GM23338 (cell line): ENCODE results near the gene SYPL1. TPM values are rescaled to one million over a fixed set of nuclear protein-coding genes. Genes with fewer than 3 reads are reported as not detected.

Experiments used
- ATAC-seq: fragments of 200-7000 bp; cut with Tn5 transposase; 3 replicates; pipeline ENCODE4 v1.9.1; 2020
- DNase-seq: peaks from one replicate; pipeline ENCODE4 v3.0.0-alpha.2; 2015; ENCODE audit warnings: low spot score
- H2AFZ ChIP-seq: fragments of 200-600 bp; sonication (generic); 2 replicates; pipeline ENCODE4 v1.8.0; 2016; ENCODE audit warnings: antibody characterized with exemption, mild to moderate bottlenecking, moderate library complexity
- H3F3A ChIP-seq: fragments of 200-600 bp; sonication (generic); replicated peaks from 2 replicates; pipeline ENCODE4 v1.8.0; 2017; ENCODE audit warnings: antibody characterized with exemption, mixed run types, low read depth
- H3K27ac ChIP-seq: fragments of 200-600 bp; sonication (generic); 2 replicates; pipeline ENCODE4 v1.6.1; 2016; ENCODE audit warnings: low read depth
- H3K27me3 ChIP-seq: fragments of 200-600 bp; sonication (generic); 2 replicates; pipeline ENCODE4 v1.8.0; 2016; ENCODE audit warnings: mild to moderate bottlenecking, mixed run types, moderate library complexity; ENCODE audit not compliant: insufficient read depth
- H3K36me3 ChIP-seq: fragments of 200-600 bp; sonication (generic); 2 replicates; pipeline ENCODE4 v1.8.0; 2016; ENCODE audit warnings: mild to moderate bottlenecking; ENCODE audit not compliant: insufficient read depth
- H3K4me1 ChIP-seq: fragments of 200-600 bp; sonication (generic); 2 replicates; pipeline ENCODE4 v1.8.0; 2016; ENCODE audit warnings: mild to moderate bottlenecking, moderate library complexity; ENCODE audit not compliant: insufficient read depth
- H3K4me2 ChIP-seq: fragments of 200-600 bp; sonication (generic); 2 replicates; pipeline ENCODE4 v1.7.1; 2017; ENCODE audit warnings: mixed run types
- H3K4me3 ChIP-seq: fragments of 200-600 bp; sonication (generic); 2 replicates; pipeline ENCODE4 v1.6.1; 2016; ENCODE audit warnings: mixed run types
- H3K79me2 ChIP-seq: fragments of 200-600 bp; sonication (generic); replicated peaks from 2 replicates; pipeline ENCODE4 v1.8.0; 2017; ENCODE audit warnings: mild to moderate bottlenecking; ENCODE audit not compliant: insufficient read depth
- H3K9me2 ChIP-seq: fragments of 200-600 bp; sonication (generic); 2 replicates; pipeline ENCODE4 v1.8.0; 2017; ENCODE audit not compliant: insufficient read depth
- H4K20me1 ChIP-seq: fragments of 200-600 bp; sonication (generic); replicated peaks from 2 replicates; pipeline ENCODE4 v1.8.0; 2017; ENCODE audit warnings: mild to moderate bottlenecking; ENCODE audit not compliant: insufficient read depth
- H3K27ac Mint-ChIP-seq: 2 replicates; pipeline ENCODE4 v1.8.0; 2020; ENCODE audit warnings: inconsistent platforms, mild to moderate bottlenecking, moderate library complexity, mixed read lengths
- H3K27me3 Mint-ChIP-seq: 3 replicates; pipeline ENCODE4 v1.8.0; 2022; ENCODE audit warnings: low read depth, mild to moderate bottlenecking, moderate library complexity, mixed read lengths, inconsistent platforms; ENCODE audit not compliant: insufficient read depth, poor library complexity
- H3K36me3 Mint-ChIP-seq: 3 replicates; pipeline ENCODE4 v1.8.0; 2021; ENCODE audit warnings: low read depth, mild to moderate bottlenecking, inconsistent platforms, moderate library complexity, mixed read lengths
- H3K4me1 Mint-ChIP-seq: 3 replicates; pipeline ENCODE4 v1.8.0; 2020; ENCODE audit warnings: mild to moderate bottlenecking, inconsistent platforms, mixed read lengths
- H3K4me3 Mint-ChIP-seq: 3 replicates; pipeline ENCODE4 v1.8.0; 2021; ENCODE audit warnings: moderate library complexity, mild to moderate bottlenecking, inconsistent platforms, mixed read lengths
- H3K9me3 Mint-ChIP-seq: 3 replicates; pipeline ENCODE4 v1.8.0; 2020; ENCODE audit warnings: moderate library complexity, mild to moderate bottlenecking, inconsistent platforms, mixed read lengths
- CTCF ChIP-seq, 2 experiments: fragments of 200-600 bp in 1 of 2; sonication (generic) in 1 of 2; conservative IDR thresholded peaks; 2 replicates each; pipeline versions ENCODE4 v1.5.1 to v1.6.1; 2016 to 2017; ENCODE audit warnings: antibody characterized with exemption in 2 of 2, low read depth in 2 of 2, mild to moderate bottlenecking in 2 of 2, moderate library complexity in 1 of 2
- ETS1 ChIP-seq: IDR thresholded peaks from 2 replicates; pipeline ENCODE4 v1.6.1; 2016; ENCODE audit warnings: antibody characterized with exemption
- EZH2 ChIP-seq: fragments of 200-600 bp; sonication (generic); IDR thresholded peaks from one replicate; pipeline ENCODE4 v1.8.0; 2017; ENCODE audit warnings: antibody characterized with exemption, mild to moderate bottlenecking, low read depth; ENCODE audit not compliant: unreplicated experiment
- EZH2phosphoT487 ChIP-seq: fragments of 200-600 bp; sonication (generic); IDR thresholded peaks from one replicate; pipeline ENCODE4 v1.8.1; 2018; ENCODE audit warnings: antibody characterized with exemption; ENCODE audit not compliant: unreplicated experiment
- JUNB ChIP-seq: IDR thresholded peaks from one replicate; pipeline ENCODE4 v1.6.1; 2016; ENCODE audit warnings: antibody characterized with exemption; ENCODE audit not compliant: unreplicated experiment
- POLR2AphosphoS5 ChIP-seq: IDR thresholded peaks from 2 replicates; pipeline ENCODE4 v1.6.1; 2016; ENCODE audit warnings: antibody characterized with exemption, low read depth
- STAT1 ChIP-seq: IDR thresholded peaks from one replicate; pipeline ENCODE4 v1.6.1; 2016; ENCODE audit warnings: antibody characterized with exemption; ENCODE audit not compliant: unreplicated experiment
- ZNF114 ChIP-seq: fragments of 250-450 bp; sonication (Bioruptor Pico); IDR thresholded peaks from 2 replicates; pipeline ENCODE4 v1.5.0; 2020; ENCODE audit warnings: mild to moderate bottlenecking, moderate library complexity
- ZNF462 ChIP-seq: fragments of 250-450 bp; sonication (Bioruptor Pico); IDR thresholded peaks from 2 replicates; pipeline ENCODE4 v1.5.0; 2020; ENCODE audit warnings: mild to moderate bottlenecking, moderate library complexity
- polyA plus RNA-seq: library from polyadenylated mRNA; unstranded; fragments of >200 nt; fragmentation: Nextera tagmentation; extraction: Ambion mirVana; gene quantifications from 2 replicates; pipeline ENCODE4 v1.2.1, GENCODE V29; 2016
- total RNA-seq: library from RNA; depleted of rRNA; stranded (reverse); fragments of >200 nt; shearing (Covaris generic); gene quantifications from 2 replicates; pipeline ENCODE4 v1.2.3, GENCODE V29; 2014

The SYPL1 gene
- total and polyA plus RNA-seq, 2 experiments from 2014 or later, result 39.3 to 52.7 TPM

- Histone ChIP-seq H3K4me1 (no peaks in the 10 kb centered on the region), H2AFZ (no peak overlapping the region), H3K79me2 (no peaks in the 10 kb centered on the region), H3K27me3 (no peaks in the 10 kb centered on the region), H4K20me1 (no peaks in the 10 kb centered on the region), H3K36me3 (no peaks in the 10 kb centered on the region), H3F3A (no peaks in the 10 kb centered on the region), H3K27ac (no peak overlapping the region), H3K4me2 (no peak overlapping the region), H3K4me3 (no peak overlapping the region), H3K9me2 (no peaks in the 10 kb centered on the region)
- H3K36me3 Mint-ChIP-seq, result peaks cover 6% of the 10 kb centered on the region; the same call in 2 of the 3 replicates
- no peak for DNase-seq
- no peak overlapping the region for H3K4me3 Mint-ChIP-seq
- no peak overlapping the region for H3K27ac Mint-ChIP-seq
- H3K27me3 Mint-ChIP-seq, result peaks cover 7% of the 10 kb centered on the region
- H3K4me1 Mint-ChIP-seq, result 0 out of 3 replicates have a peak, but pooled peaks cover 2% of the 10 kb centered on the region
- ATAC-seq, result no peak
- no peak for TF ChIP-seq EZH2phosphoT487
- TF ChIP-seq JUNB, result no peak
- TF ChIP-seq EZH2, result no peak
- no peak for TF ChIP-seq CTCF (conservative IDR thresholded peaks at IDR 0.05; ENCODE audit: low read depth in 2 of 2)
- no peak for TF ChIP-seq ZNF114 (CRISPR knock-in tag)
- H3K9me3 Mint-ChIP-seq, result peaks cover 13% of the 10 kb centered on the region
Observed at GRCh38 chr7:106048706-106049020, 63.4 kb downstream of the SYPL1 start.

- ATAC-seq, result no peak
- Histone ChIP-seq H4K20me1 (no peaks in the 10 kb centered on the region), H3K9me2 (no peaks in the 10 kb centered on the region), H2AFZ (no peak overlapping the region), H3K4me3 (no peak overlapping the region), H3K79me2 (no peaks in the 10 kb centered on the region), H3K4me2 (no peak overlapping the region), H3K4me1 (no peaks in the 10 kb centered on the region), H3K27me3 (no peaks in the 10 kb centered on the region), H3K36me3 (no peaks in the 10 kb centered on the region), H3F3A (no peaks in the 10 kb centered on the region), H3K27ac (no peak overlapping the region)
- Mint-ChIP-seq H3K9me3 (peaks cover 13% of the 10 kb centered on the region), H3K36me3 (peaks cover 6% of the 10 kb centered on the region; the same call in 2 of the 3 replicates), H3K4me3 (no peak overlapping the region), H3K4me1 (0 out of 3 replicates have a peak, but pooled peaks cover 2% of the 10 kb centered on the region), H3K27me3 (peaks cover 7% of the 10 kb centered on the region), H3K27ac (no peak overlapping the region)
- no peak for DNase-seq
- TF ChIP-seq ZNF462 (CRISPR knock-in tag), result no peak
- no peak for TF ChIP-seq EZH2phosphoT487
- TF ChIP-seq ZNF114 (CRISPR knock-in tag), result no peak
- no peak for TF ChIP-seq POLR2AphosphoS5
- no peak for TF ChIP-seq STAT1
- TF ChIP-seq CTCF (conservative IDR thresholded peaks at IDR 0.05; ENCODE audit: low read depth in 2 of 2), result no peak
- no peak for TF ChIP-seq ETS1
Observed at GRCh38 chr7:106047818-106048705, 64.0 kb downstream of the SYPL1 start.
